K562 (cell line): ENCODE data around the gene KRTCAP2. TPM values are rescaled to one million over a fixed set of nuclear protein-coding genes. Genes with fewer than 3 reads are reported as not detected.

Source experiments
- DACH1 ChIP-seq: fragments of 450-650 bp; IDR thresholded peaks from 2 replicates; pipeline ENCODE4 v1.6.1; 2018; ENCODE audit not compliant: partially characterized antibody
- DPF2 ChIP-seq: fragments of 450-650 bp; IDR thresholded peaks from 2 replicates; pipeline ENCODE4 v1.6.1; 2016
- HDGF ChIP-seq: fragments of 450-650 bp; IDR thresholded peaks from 2 replicates; pipeline ENCODE4 v1.6.1; 2016
- KDM1A ChIP-seq, 2 experiments: fragments of 450-650 bp; IDR thresholded peaks; 2 replicates each; pipeline ENCODE4 v1.6.1; 2016; ENCODE audit warnings: mild to moderate bottlenecking in 2 of 2
- RCOR1 ChIP-seq, 2 experiments: IDR thresholded peaks; 2 replicates each; pipeline ENCODE4 v1.6.1; 2012; ENCODE audit warnings: low read depth in 2 of 2, low read length in 2 of 2, borderline replicate concordance in 1 of 2, improper control_type of control experiment in 1 of 2
- SNAPC5 ChIP-seq: fragments of 250-450 bp; sonication (Bioruptor Pico); IDR thresholded peaks from 2 replicates; pipeline ENCODE4 v1.8.0; 2021; ENCODE audit warnings: moderate library complexity, mild to moderate bottlenecking, inconsistent platforms
- TFAP4 ChIP-seq: sonication (generic); formaldehyde crosslinking; IDR thresholded peaks from 2 replicates; pipeline ENCODE4 v1.8.0; 2022; ENCODE audit warnings: missing genetic modification reagents, mild to moderate bottlenecking, moderate library complexity, borderline replicate concordance
- TSC22D4 ChIP-seq: fragments of 450-650 bp; IDR thresholded peaks from 2 replicates; pipeline ENCODE4 v1.6.1; 2016; ENCODE audit warnings: missing genetic modification characterization, missing biosample characterization, control low read depth
- ZEB2 ChIP-seq: fragments of 450-650 bp; IDR thresholded peaks from 2 replicates; pipeline ENCODE4 v1.6.1; 2016
- ZFP36 ChIP-seq: fragments of 150-350 bp; IDR thresholded peaks from 2 replicates; pipeline ENCODE4 v1.6.1; 2018; ENCODE audit warnings: low read length, low read depth; ENCODE audit not compliant: partially characterized antibody
- ZNF239 ChIP-seq: fragments of 250-450 bp; sonication (Bioruptor Pico); IDR thresholded peaks from 2 replicates; pipeline ENCODE4 v1.4.0; 2020; ENCODE audit warnings: mild to moderate bottlenecking
- ZNF740 ChIP-seq, 3 experiments: fragments of 200-800 bp in 1 of 3; sonication (Bioruptor generic) in 1 of 3; sonication (generic) in 1 of 3; formaldehyde crosslinking in 1 of 3; IDR thresholded peaks; 2 replicates each; pipeline versions ENCODE4 v1.6.1 to v1.8.0; 2016 to 2022; ENCODE audit warnings: mild to moderate bottlenecking in 2 of 3, missing compliant biosample characterization in 2 of 3, missing genetic modification characterization in 2 of 3, missing genetic modification reagents in 1 of 3
- ZNF766 ChIP-seq: fragments of 200-800 bp; sonication (Bioruptor generic); conservative IDR thresholded peaks from 2 replicates; pipeline ENCODE4 v1.6.1; 2016; ENCODE audit warnings: missing genetic modification characterization, missing compliant biosample characterization
- polyA plus RNA-seq, 8 experiments: library from polyadenylated mRNA; depleted of rRNA in 4 of 8; stranded (reverse) in 5 of 8; unstranded in 3 of 8; fragments of >200 nt; fragmentation: Nextera tagmentation in 2 of 8; fragmentation: Illumina TruSeq in 1 of 8; extraction: Ambion mirVana in 2 of 8; extraction: Trizol in 1 of 8; gene quantifications; 2 replicates each; pipeline versions ENCODE4 v1.2.1 to v1.2.3, GENCODE V29; 2011 to 2014; ENCODE audit warnings: inconsistent platforms in 1 of 8, missing spikeins in 1 of 8
- total RNA-seq, 7 experiments: library from RNA; depleted of rRNA in 6 of 7; stranded (reverse); fragments of >200 nt in 6 of 7; fragmentation: Illumina TruSeq in 2 of 7; extraction: Trizol in 2 of 7; gene quantifications; 2 replicates each; pipeline versions ENCODE4 v1.2.1 to v1.2.3, GENCODE V29; 2011 to 2021; ENCODE audit warnings: low replicate concordance in 1 of 7

Gene KRTCAP2
- total and polyA plus RNA-seq, 9 of the 15 experiments (the other 6 are each of a cell fraction or from before 2014, with no cell fraction given) = 126 to 436 (median 244) TPM

GRCh38 chr1:155192346-155193274 is 19.5 kb upstream of the KRTCAP2 start (continued):
- TF ChIP-seq SNAPC5 (no peak), ZNF766 (CRISPR knock-in tag) (peak; percentile 66; the same call in 1 of the 2 replicates), ZFP36 (no peak), TSC22D4 (tag) (no peak), ZNF239 (CRISPR knock-in tag) (no peak), ZEB2 (0 out of 2 replicates have a peak, but pooled peaks have one; percentile 13), DACH1 (peak; percentile 25), ZNF740 (CRISPR knock-in tag; IDR thresholded peaks at IDR 0.05) (no peak), ZNF740 (tag; IDR thresholded peaks at IDR 0.05) (0 out of 4 replicates have a peak, but pooled peaks of 1 of the 2 experiments have one; percentile 13), KDM1A (IDR thresholded peaks at IDR 0.05) (no peak), RCOR1 (IDR thresholded peaks at IDR 0.05; ENCODE audit: borderline replicate concordance in 1 of 2, low read depth in 2 of 2, low read length in 2 of 2) (0 out of 4 replicates have a peak, but pooled peaks of 1 of the 2 experiments have one; percentile 1), HDGF (0 out of 2 replicates have a peak, but pooled peaks have one; percentile 31), TFAP4 (CRISPR knock-in tag) (0 out of 2 replicates have a peak, but pooled peaks have one; percentile 43), DPF2 (0 out of 2 replicates have a peak, but pooled peaks have one; percentile 11)
- TF ChIP-seq, all 486 proteins: peak for 17
